Fibroblast of mammary gland (primary cell): ENCODE data around the gene BMP2.

Source experiments
- DNase-seq: peaks from one replicate; pipeline ENCODE4 v3.0.0-alpha.2; 2010; ENCODE audit warnings: low read depth
- H3K4me3 ChIP-seq: 2 replicates; pipeline ENCODE4 v1.5.1; 2011; ENCODE audit warnings: low read depth, mild to moderate bottlenecking, low read length, moderate library complexity; ENCODE audit not compliant: control insufficient read depth
- CTCF ChIP-seq: conservative IDR thresholded peaks from 2 replicates; pipeline ENCODE4 v1.5.1; 2011; ENCODE audit warnings: low read depth, low read length, inconsistent platforms; ENCODE audit not compliant: control insufficient read depth, insufficient read depth

BMP2 gene

GRCh38 chr20:6766433-6766832 lies 1.1 kb upstream of the BMP2 start:
- DNase-seq, result no peak
- TF ChIP-seq CTCF, result no peak
- no peak overlapping the region for H3K4me3 ChIP-seq

- no peak for DNase-seq
- TF ChIP-seq CTCF, result no peak
- H3K4me3 ChIP-seq, result peak overlapping the region; percentile 44
Observed at GRCh38 chr20:6767126-6767535, 355 bp upstream of the BMP2 start.

GRCh38 chr20:6768228-6769140 lies 998 bp downstream of the BMP2 start:
- TF ChIP-seq CTCF, result no peak
- H3K4me3 ChIP-seq, result peak overlapping the region; percentile 35
- no peak for DNase-seq

GRCh38 chr20:6769903-6770785 lies 2.7 kb downstream of the BMP2 start:
- TF ChIP-seq CTCF, result no peak
- DNase-seq, result no peak
- peak overlapping the region; percentile 3 for H3K4me3 ChIP-seq

GRCh38 chr20:6770786-6771100 lies 3.3 kb downstream of the BMP2 start:
- no peak for DNase-seq
- no peak overlapping the region for H3K4me3 ChIP-seq
- TF ChIP-seq CTCF, result no peak

GRCh38 chr20:6780433-6781190 lies 13.1 kb downstream of the BMP2 start:
- DNase-seq, result no peak
- no peak for TF ChIP-seq CTCF
- no peak overlapping the region for H3K4me3 ChIP-seq
